Globus pallidus (tissue), 1 donor: ENCODE results near the gene SPNS2.

ENCODE experiments used
- DNase-seq: peaks from one replicate; pipeline ENCODE4 v3.0.0-alpha.2; 2015; ENCODE audit warnings: low spot score

The SPNS2 gene

DNA sequence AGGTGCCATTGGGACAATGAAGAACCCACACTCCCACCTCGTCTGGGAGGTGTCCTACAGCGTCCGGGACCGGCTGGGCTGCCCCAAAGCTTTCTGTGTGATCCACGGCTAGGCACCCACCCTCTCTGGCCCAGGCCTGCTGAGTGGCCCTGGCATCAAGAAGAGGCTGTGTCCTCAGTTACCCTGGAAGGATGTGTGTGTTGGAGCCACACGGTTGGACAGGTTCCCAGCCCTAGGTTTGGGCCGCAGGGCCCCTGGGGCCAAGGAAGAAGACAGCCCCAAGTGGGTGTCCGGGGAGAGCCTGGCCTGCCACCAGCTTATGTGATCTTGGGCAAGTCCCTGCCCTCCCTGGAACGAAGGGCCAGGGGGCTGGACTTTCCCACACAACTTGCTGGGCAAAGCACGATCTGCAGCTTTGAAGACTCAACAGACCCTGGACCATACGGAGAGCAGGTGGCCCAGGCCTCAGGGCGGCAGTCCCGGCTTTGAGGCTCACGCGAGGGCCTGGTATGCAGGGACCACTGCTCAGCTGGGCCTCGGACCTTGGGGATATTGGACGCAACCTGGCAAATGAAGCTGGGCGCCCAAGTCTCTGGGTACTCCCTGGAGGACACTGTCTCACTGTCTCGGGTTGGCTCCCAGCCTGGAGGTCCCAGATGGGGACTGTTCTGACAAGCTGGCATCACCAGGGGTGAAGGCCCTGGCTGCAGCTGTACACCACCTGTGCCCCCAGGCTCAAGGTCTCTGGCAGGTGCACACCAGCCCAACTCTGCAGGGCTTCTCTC lies 39.0 kb downstream of the SPNS2 start:
- DNase-seq: peak; percentile 93

DNA sequence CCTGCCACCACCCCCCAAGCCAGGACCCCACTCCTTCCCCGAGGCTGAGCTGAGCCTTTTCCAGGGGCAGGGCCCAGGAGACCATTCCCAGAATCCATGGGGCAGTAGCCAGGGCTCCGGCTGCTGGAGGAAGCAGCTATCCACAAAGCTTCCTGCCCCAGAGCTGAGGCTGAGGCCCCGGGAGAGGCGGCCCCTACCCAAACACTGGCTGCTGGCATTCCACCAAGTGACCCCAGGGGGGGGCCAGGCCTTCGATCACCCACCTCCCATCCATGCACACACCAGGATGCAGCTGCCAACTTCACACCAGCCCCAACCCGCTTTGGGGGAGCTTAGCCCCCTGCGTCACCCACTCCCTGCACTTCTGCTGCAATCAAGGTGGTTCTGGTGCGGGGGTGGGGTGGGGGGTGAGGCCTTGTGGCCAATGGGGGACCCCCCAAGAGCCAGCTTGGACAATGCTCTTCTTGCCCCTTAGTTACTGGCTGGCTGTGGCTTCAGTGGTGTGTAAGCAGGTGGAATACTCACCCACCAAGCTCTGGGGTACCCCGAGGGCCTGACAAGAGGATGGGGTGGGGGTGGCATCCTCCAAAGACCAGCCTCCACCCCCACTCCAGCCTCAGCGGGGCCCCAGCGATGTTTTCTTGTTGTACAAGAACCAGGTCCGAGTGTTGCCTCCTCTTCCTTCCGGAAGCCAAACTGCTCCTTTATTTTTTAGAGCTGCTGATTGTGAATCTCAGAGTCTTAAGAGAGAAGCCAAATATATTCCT lies 39.7 kb downstream of the SPNS2 start:
- no peak for DNase-seq

DNA sequence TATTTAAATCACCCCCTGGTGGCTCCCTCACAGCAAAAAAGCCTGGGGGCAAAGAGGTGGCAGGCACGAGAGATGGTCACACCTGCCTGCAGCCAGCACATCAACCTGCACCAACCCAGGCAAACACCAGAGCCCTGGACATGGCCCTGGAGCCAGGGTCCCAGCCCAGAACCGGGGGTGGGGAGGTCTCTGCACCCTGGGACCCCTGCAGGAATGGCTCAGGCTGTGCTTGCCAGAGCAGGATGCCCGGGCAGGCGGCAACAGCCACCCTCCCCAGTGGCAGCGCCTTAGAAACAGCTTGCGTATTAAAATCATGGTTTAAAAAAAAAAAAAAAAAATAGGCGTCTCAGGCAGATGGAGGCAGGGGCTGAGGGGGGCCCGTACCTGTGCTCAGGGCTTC lies 40.3 kb downstream of the SPNS2 start:
- no peak for DNase-seq

DNA sequence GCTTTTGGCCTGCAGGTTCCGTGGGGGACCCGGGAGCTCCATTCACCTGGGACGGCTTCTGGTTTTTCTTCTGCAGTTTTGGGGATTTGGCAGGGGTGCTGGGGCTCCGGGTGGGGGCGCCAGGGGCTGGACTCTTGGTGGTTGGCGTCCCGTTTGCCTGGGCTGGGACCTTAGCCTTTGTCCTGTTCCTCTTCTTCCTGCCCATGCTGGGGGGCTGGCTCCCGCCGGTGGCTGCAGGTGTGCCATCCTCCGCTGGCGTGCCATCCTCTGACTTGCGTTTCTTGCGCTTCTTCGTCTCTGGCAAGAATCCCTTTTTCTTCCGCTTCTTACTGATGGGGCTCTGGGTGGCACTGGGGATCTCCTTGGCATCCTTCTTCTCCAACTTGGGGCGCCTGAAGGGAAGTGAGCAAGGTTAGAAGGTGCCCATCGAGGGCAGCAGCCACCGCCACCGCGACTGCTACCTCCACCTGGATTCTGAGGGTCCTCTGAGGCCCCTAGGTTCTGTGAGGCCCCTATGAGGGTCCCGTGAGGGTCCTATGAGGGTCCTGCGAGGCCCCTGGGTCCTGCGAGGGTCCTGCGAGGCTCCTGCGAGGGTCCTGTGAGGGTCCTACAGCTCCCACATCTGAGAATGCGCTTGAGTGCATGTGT lies 41.0 kb downstream of the SPNS2 start:
- DNase-seq: no peak

DNA sequence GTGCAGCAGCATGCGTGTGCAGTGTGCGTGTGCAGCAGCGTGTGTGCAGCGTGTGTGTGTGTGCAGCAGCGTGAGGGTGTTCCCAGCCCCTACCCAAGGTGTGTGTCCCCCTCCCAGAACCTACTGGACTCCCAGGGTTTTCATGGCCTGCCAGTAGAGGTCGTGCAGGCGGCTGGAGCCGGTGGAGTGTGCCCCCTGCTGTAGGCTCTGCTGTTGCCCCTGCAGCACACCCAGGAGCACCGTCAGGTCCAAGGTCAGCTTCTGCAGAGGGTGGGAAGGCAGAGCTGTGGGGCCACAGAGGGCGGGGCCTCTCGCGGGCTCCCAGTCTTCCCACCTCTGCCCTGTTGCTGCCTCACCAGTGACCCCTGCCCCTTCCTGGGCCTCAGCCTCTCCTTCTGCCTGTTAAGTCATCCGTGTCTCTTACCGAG lies 41.6 kb downstream of the SPNS2 start:
- DNase-seq: no peak

DNA sequence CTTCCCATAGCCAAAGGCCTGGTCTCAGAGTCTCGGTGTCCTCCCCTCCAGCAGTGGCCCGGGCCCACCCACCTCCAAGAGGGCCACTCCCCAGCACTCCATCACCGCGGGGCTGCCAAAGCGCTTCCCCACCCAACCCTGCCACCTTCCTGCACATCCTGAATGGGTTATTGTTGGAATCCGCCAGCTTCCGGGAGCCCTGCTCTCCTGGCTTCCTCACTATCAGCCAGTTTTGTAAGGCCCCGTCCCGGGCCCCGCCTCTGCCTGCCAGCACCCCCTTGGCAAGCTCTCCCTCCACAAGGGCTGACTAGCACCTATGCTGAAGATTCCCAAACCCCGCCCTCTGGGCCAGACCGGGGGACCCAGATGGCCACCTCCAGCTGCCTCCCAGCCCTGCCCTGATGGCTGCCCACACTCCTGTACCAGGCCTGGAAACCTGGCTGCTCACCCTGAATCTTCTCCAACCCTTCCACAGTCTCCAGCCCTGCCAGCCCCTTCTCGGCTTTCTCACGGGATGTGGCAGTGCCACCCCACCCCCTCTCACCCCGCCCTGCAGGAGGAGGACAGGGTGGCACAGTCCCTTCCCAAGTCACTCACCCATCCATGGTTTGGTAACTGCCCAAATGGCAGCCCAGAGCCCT lies 42.1 kb downstream of the SPNS2 start:
- DNase-seq: no peak

DNA sequence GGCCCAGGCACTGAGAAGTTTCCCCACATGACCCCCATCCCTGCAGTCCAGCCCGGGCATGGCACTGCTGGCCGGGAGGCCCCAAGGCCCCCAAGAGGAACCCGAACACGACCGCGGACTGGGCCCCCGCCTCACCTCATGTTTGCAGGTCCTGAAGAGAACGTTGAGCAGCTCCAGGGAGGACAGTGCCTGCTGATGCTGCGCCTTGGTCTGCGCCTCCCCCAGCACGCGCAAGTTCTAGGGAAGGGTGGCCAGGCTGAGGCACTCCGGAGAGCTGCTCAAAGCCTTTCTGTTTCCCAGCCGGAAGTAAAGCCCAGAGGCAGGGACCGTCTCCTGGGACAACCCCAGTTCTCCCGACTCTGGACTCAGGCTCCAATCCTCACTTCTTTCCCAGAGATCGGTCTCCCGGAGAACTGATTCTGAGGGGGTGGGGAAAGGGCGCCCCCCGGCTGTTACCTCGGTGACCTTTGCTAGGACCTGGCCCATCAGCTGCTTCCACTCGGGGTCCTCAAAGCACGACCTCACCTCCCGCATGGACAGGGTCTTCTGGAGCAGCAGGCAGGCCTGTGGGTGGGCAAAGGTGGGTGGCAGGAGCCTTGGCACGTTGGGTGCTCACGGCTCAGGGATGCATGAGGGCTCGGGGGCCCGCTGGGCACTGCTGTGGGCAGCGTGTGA lies 42.8 kb downstream of the SPNS2 start:
- no peak for DNase-seq

DNA sequence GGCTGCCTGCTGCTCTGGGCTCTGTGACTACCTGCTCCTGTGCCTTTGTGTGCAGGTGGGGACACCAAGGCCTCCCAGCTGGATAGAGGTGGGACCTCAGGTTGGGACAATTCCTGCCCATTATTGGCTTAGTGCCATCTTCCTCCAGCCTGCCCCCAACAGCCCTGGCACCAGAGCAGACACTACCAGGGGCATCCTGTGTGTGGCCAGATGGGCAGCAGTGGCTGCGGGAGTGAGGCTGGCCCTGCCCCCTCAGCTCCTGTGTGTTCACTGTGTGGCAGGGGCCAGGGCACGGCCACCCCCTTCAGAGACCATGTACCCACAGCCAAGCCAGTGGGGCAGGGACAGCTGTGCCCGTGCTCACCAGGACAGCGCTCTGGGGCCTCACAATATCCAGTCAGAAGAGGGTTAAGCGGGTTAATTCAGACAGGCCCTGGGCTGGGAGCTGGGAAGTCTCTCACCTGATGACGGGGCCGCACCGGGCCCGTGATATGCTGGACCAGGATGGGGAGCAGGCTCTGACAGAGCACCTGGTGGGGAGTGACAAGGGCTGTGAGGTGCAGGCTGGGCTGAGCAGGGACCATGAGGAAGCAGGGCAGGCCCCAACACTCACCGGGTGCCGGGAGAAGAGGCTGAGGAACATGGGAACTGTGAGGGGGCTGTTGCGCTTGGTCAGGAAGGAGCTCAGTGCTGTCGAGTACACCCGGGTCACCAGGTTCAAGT lies 43.5 kb downstream of the SPNS2 start:
- DNase-seq: no peak

DNA sequence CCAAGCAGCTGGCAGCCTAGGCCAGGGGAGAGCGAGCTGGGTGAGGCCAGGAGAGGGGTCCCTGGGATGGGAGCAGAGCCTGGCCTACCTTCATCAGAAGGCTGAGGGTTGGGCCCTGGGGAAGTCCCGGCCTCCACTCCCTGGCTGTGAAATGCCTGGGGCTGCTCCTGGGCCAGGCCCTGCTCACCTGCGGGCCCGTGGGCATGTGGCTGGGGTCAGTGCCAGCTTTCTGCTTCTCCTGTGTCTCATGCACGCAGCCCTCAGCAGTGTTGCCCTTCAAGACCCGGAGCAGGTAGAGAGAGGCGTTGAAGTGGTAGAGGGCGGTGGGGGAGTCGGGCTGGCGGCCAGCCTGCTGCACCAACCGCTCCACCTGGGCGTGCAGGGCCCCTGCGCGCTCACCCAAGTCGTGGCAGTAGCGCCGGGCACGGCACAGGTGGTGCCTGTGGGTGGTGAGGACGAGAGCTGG lies 44.1 kb downstream of the SPNS2 start:
- no peak for DNase-seq

DNA sequence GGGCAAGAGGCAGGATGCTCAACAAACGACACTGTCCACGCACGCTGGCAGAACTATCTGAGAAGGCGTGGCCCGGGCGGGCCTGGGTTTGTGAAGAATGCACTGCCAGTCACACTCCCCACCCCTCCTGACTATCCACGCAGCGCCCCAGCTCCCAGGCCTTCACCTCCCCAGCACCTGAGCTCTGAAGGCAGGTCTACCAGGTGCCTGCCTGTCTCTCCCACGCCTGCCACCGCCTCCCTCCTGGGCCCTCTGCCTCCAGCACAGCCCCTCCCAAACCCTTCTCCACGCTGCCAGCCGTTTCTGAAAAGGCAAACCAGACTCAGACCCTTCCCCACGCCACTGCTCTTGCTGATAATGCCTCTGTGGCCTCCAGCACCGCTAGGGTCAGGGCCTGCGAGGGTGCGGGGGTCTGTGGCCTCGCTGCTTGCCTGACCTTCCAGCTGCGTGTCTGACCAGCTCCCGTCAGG lies 44.9 kb downstream of the SPNS2 start:
- DNase-seq: no peak

DNA sequence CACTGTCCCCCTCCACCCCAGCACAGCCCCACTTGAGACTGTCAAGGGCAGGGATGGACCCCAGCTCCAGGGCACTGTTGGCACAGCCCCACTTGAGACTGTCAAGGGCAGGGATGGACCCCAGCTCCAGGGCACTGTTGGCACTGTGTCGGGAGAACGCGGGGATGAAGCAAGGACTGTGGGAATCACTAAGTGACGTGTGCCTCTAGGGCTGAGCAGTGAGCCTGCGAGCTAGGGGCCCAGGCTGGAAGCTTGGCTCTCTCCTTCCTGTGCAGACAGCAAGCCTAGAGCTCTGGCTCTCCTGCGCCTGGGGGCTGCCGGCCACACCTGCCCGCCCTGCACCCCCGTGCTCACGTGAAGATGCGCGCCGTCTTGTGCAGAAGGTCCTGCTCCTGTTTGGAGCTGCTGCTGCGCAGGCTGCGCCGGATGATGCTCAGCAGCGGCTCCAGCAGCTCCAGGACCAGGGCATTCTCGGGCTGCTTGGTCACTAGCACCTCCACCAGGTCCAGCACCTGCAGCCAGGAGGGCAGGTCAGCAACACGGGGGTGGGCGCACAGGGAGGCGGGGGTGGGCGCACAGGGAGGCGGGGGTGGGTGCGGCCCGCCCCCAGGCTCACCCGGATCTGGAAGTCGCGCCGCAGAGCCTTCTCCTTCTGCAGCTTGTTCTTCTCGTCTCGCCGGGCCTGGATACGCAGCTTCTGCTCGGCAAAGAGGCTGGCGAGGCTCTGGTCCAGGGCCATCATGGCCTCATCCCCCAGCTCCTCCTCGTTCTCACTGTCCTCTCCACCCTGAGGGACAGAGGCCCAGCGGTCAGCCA lies 45.7 kb downstream of the SPNS2 start:
- DNase-seq: no peak

DNA sequence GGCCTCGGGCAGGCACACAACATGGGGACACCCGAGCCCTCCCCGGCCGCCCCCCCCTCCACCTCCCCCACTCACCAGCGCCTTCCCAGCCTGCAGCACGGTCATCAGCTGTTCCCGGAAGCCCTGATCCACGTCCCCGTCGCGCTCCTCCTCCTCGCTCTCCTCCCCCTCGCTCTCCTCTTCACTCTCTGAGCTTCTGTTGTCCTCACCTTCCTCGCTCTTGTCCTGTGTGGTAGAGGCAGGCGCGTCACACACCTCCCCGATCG lies 46.2 kb downstream of the SPNS2 start:
- DNase-seq: no peak

DNA sequence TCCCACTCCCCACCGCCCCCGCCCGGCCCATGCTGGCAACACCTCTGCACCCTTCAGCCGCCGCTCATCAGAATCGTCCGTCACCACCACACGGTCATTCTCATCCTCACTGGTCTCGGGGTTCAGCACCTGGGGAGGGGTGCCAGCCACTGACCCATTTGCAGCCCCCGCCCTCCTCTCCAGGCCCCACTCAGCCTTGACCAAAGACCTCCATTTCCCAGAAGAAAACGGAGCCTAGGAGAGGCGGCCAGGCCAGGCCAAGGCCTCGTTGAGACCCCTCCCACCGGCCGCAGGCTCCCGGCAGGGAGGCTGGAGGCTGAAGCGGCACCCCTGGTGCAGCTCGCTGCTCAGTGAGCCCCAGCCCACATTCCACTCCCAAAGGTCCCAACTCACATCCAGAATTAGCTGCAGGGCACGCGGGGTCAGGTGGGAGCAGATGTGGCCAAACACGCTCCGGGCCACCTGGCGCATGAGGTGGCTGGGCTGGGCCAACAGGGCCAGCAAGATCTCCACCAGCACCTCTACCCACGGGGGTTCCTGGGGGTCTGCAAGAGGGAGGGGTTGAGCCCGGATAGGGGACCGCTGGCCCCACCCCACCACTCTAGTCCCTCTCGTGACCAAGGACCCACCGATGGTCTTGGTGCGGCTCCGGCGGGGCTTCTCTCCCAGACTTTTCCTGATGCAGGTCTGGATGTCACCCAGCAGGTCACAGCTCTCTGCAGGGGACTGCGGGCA lies 46.7 kb downstream of the SPNS2 start:
- no peak for DNase-seq

DNA sequence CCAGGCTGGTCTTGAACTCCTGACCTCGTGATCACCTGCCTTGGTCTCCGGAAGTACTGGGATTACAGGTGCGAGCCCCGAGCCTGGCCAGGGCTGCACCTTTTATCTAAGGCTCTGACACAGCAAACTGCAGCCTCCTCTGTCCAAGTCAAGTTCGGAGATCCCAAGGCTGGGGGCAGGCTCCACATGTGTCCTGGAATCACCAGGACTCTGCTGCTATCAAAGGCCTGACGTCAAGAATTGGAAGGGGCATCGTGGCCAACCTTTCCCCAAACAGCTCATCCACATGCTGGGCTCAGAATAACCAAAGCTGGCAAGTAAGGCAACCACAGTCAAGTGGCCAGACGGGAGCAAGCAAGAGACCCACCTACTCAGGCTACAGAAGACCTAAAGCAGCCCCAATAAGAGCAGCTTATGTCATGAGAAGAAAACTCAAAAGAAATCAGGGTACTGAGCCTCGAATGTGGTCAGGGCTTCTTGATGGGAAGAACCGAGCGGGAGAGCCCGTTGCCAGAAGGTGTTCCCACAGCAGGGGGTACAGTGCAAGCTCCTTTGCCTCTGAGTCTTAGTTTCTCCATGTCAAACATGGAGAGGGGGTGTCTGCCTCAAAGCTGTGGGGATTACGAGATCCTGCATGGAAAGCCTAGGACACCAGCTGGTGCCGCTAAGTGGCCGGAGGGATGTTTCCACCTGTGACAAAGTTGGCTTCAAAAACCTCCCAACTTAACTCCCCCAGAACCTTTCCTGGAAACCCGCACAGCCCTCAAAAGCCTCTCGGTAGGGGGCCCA lies 48.6 kb downstream of the SPNS2 start:
- no peak for DNase-seq

DNA sequence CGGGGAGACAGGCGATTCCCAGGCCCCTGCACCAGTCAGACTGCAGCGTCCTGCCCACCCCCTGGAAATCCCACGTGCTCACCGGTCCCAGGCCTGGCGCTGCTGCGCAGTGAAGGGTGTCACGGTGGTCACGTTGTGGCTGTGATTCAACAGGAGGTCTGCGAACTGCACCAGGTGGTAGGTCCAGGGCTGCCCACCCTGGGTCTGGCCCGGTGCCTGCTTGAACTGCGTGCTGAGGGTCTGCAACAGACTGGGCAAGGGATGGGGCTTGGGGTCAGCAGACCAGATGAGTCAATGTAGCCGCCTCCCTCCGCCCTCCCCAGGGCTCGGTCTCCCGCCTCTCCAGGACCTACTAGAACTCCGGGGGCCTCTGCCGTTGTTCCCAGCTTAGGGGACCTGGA lies 49.4 kb downstream of the SPNS2 start:
- no peak for DNase-seq

DNA sequence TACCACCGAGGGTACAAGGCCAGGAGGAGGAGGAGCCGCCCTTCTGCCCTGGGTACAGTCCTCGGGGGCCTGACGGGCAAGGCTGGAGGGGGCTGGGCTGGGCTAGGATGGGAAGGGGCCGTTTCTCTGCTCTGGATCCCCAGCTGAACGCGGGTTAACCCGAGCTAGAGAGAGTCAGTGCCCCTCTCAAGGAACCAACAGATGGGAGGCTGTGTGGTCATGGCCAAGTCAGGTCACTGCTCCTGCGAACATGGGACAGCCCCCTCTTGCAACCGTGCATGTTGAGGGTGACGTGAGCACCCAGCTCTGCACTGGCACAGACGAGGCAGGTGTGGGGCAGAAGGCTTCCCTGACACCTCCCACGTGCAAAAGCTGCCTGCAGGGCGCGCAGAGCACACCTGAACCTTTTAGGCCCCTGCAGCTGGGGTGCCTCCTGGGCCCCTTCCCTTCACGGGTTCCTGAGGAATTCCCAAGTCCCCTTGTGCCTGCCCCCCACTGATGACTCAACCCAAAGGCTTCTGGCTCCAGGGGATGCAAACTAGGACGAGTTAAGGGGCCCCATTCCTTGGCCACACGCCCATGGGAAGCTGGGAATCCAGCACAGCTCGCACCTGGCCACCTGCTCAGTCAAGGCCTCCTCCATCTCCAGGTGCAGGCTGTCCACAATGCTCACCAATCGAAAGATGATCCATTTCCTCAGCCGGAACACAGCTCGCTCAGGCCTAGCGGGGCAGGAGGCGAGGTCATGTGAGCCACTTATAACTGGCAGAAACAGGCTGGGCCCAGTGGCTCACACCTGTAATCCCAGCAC lies 50.2 kb downstream of the SPNS2 start:
- DNase-seq: no peak

DNA sequence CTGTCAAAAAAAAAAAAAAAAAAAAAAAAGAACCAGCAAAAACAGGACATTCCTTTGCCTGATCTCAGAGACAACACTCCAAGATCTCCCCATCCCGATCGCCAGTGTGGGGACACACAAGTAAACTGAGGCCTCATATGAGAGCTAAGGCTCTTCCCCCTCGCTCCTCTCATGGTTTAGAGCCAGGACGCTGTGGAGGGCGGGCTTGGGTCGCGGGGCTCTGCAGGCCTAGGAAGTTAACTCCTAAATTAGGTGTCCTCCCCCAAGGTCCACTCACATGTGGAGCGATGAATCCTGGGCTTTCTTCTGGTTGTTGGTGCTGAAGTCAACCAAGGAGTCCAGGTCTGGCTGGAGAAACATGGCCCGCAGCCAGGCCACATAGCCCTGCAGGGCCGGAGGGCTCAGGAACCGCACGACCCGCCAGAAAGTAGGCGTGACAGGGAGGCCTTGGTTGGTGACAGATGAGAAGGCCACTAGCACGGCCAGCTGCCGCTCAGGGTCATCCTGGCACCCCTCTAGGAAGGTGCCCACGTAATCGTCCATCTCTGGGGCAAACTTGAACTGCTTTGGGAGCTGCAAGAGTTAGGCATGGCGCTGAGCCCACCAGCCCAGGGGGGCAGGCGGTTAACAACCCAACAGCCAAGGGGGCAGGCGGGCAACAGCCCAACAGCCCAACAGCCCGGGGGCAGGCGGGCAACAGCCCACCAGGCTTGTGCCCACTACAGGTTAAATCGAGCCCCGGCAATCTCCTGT lies 51.3 kb downstream of the SPNS2 start:
- DNase-seq: no peak
